Osteoblast (primary cell): ENCODE results near the gene ACTG2. TPM values are rescaled to one million over a fixed set of nuclear protein-coding genes. Genes with fewer than 3 reads are reported as not detected.
A peak's percentile ranks its signal among the peaks of the same experiment; 100 is the strongest.

ENCODE experiments used
- DNase-seq: peaks from one replicate; pipeline ENCODE4 v3.0.0; 2011; ENCODE audit warnings: low spot score, mixed read lengths; ENCODE audit not compliant: insufficient read length; ENCODE audit errors: missing footprints
- H2AFZ ChIP-seq: 2 replicates; pipeline ENCODE4 v1.6.0; 2011; ENCODE audit warnings: mild to moderate bottlenecking, low read length
- H3K27ac ChIP-seq: 2 replicates; pipeline ENCODE4 v1.5.1; 2011; ENCODE audit warnings: mild to moderate bottlenecking, low read depth, low read length, moderate library complexity
- H3K27me3 ChIP-seq: 2 replicates; pipeline ENCODE4 v1.6.0; 2012; ENCODE audit warnings: mild to moderate bottlenecking, control low read depth, inconsistent platforms, low read length, moderate library complexity; ENCODE audit not compliant: insufficient read depth
- H3K36me3 ChIP-seq: 2 replicates; pipeline ENCODE4 v1.5.1; 2011; ENCODE audit warnings: mild to moderate bottlenecking, low read length, control low read depth, moderate library complexity; ENCODE audit not compliant: insufficient read depth
- H3K4me1 ChIP-seq: 2 replicates; pipeline ENCODE4 v1.5.1; 2011; ENCODE audit warnings: mild to moderate bottlenecking, low read length, control low read depth, moderate library complexity; ENCODE audit not compliant: insufficient read depth
- H3K4me2 ChIP-seq: 2 replicates; pipeline ENCODE4 v1.6.0; 2011; ENCODE audit warnings: mild to moderate bottlenecking, low read length; ENCODE audit not compliant: insufficient read depth
- H3K4me3 ChIP-seq: fragments of 200-600 bp; sonication (generic); 3 replicates; pipeline ENCODE4 v1.5.1; 2012; ENCODE audit warnings: mild to moderate bottlenecking, low read length, inconsistent platforms; ENCODE audit not compliant: insufficient read depth
- H3K79me2 ChIP-seq: 2 replicates; pipeline ENCODE4 v1.6.0; 2012; ENCODE audit warnings: mild to moderate bottlenecking, low read length, control low read depth, inconsistent platforms; ENCODE audit not compliant: insufficient read depth
- H3K9me3 ChIP-seq: 2 replicates; pipeline ENCODE4 v1.5.1; 2011; ENCODE audit warnings: low read depth, low read length, control low read depth
- H4K20me1 ChIP-seq: 2 replicates; pipeline ENCODE4 v1.6.0; 2012; ENCODE audit warnings: mild to moderate bottlenecking, low read length, control low read depth; ENCODE audit not compliant: insufficient read depth
- total RNA-seq: library from RNA; depleted of rRNA; stranded (reverse); fragments of >200 nt; gene quantifications from 2 replicates; pipeline ENCODE4 v1.2.3, GENCODE V29; 2012
- TF ChIP-seq, protein P1 (sequence below): IDR thresholded peaks from 2 replicates; pipeline ENCODE4 v1.5.1; 2011; ENCODE audit warnings: mild to moderate bottlenecking, low read depth, low read length, moderate library complexity; ENCODE audit errors: extremely low read depth

ACTG2 gene
- total RNA-seq, 1 donor = 0.72 TPM

DNA sequence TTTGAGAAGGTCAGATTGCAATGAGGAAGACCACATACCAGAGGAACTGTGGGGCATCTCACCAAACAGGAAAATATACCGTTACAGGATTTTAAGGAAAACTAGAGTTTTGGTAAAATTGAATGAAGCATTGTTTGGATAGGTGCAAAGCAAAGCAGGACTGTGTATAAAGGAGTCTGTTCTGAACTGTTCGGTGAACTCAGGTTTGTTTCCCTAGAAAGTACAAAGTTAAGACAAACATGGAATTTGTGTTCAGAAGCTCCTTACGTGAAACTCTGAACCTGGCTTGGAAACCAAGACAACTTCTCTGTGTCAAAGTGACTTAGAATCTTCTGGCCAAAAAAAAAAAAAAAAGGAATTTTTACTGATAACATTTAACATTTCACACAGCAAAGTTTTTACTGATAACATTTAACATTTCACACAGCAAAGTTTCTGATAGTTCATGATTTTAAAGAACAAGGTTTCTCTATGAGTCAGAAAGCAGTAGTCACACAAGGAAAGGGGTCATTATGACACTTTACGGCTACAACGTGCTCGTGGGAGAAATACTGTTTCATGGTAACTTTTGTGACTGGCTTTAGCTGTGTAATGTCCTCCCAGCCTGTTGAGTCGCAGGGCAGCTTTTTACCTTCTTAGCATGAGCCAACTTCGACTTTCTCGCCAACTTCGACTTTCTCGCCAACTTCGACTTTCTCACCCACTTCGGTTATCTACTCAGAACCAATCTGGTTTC lies 70.7 kb downstream of the ACTG2 start:
- H3K4me2 ChIP-seq = no peak overlapping the region
- H3K4me3 ChIP-seq = no peak overlapping the region
- peaks cover 2% of the 10 kb centered on the region for H3K27me3 ChIP-seq
- H4K20me1 ChIP-seq = no peaks in the 10 kb centered on the region
- peaks cover 16% of the 10 kb centered on the region for H3K36me3 ChIP-seq
- DNase-seq = no peak
- no peaks in the 10 kb centered on the region for H3K79me2 ChIP-seq
- no peaks in the 10 kb centered on the region for H3K4me1 ChIP-seq
- no peaks in the 10 kb centered on the region for H3K9me3 ChIP-seq
- no peak overlapping the region for H2AFZ ChIP-seq
- no peak overlapping the region for H3K27ac ChIP-seq
- TF ChIP-seq, protein P1, sequence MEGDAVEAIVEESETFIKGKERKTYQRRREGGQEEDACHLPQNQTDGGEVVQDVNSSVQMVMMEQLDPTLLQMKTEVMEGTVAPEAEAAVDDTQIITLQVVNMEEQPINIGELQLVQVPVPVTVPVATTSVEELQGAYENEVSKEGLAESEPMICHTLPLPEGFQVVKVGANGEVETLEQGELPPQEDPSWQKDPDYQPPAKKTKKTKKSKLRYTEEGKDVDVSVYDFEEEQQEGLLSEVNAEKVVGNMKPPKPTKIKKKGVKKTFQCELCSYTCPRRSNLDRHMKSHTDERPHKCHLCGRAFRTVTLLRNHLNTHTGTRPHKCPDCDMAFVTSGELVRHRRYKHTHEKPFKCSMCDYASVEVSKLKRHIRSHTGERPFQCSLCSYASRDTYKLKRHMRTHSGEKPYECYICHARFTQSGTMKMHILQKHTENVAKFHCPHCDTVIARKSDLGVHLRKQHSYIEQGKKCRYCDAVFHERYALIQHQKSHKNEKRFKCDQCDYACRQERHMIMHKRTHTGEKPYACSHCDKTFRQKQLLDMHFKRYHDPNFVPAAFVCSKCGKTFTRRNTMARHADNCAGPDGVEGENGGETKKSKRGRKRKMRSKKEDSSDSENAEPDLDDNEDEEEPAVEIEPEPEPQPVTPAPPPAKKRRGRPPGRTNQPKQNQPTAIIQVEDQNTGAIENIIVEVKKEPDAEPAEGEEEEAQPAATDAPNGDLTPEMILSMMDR = no peak

DNA sequence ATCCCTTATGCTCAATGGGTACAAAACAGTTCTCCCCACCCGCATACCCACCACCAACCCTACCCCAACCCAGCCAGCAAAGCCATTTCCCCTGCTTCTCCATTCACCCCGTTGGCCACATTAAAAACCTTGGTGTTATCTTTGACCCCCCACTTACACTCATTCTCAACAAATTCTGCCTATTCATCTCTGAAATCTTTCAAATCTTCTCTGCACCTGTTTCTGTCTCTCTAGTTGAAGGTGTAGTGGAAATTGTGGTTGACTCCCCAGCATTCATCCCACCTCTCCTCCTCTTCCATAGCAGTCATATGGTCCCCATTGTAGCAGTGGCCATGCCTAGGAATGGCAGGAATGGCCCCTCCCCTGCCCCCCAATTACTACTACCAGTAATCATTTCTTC lies 71.4 kb downstream of the ACTG2 start:
- no peak for DNase-seq
- no peak overlapping the region for H3K4me3 ChIP-seq
- TF ChIP-seq, protein P1 = no peak
- no peaks in the 10 kb centered on the region for H4K20me1 ChIP-seq
- H3K9me3 ChIP-seq = no peaks in the 10 kb centered on the region
- no peaks in the 10 kb centered on the region for H3K4me1 ChIP-seq
- H3K36me3 ChIP-seq = peaks cover 10% of the 10 kb centered on the region
- H3K79me2 ChIP-seq = no peaks in the 10 kb centered on the region
- H3K27me3 ChIP-seq = peaks cover 2% of the 10 kb centered on the region
- no peak overlapping the region for H3K4me2 ChIP-seq
- no peak overlapping the region for H3K27ac ChIP-seq
- no peak overlapping the region for H2AFZ ChIP-seq

DNA sequence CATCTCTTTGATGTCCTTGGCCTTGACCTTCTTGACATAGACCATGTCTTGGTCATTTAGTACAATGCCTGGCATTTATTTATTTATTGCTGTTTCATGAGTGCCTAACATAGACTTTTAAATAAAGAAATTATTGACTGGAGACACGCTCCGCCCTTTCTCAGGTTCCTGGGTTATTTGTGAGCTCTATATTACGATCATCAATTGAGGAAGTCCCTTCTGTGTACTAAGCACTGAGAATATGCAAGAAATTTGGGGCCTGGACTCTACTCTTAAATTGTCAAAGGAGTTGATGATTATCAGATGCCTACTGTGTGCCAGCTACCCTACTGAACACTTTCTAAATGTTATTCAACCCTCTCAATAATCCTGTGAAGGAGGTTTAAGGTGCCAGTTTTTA lies 72.2 kb downstream of the ACTG2 start:
- H3K36me3 ChIP-seq = peaks cover 3% of the 10 kb centered on the region

DNA sequence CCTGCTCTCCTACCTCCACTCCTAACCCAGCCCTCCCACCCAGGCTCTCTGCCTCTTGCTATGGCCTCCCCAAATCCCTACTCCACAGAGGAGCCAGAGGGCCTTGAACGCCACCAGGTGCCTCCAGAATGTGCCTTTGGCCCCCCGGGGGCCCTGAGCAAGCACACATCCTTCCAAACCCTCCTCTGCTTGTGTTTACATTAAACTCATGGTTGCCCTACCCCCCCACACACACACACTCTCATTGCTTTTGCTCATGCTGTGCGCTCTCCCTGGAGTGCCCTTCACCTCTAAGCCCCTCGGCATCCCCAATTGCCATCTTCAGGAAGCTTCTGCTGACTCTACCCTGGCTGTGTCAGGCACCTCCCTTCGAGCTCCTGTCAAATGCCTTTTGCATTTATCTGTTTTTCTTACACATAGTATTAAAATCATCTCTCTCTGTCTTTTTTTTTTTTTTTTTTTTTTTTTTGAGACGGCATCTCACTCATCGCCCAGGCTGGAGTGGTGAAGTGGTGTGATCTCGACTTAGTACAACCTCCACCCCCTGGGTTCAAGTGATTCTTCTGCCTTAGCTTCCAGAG lies 75.6 kb downstream of the ACTG2 start:
- H3K79me2 ChIP-seq = no peaks in the 10 kb centered on the region
- H2AFZ ChIP-seq = no peak overlapping the region
- no peak for DNase-seq

More for the DNA sequence above, 72.2 kb downstream of the ACTG2 start:
- H4K20me1 ChIP-seq = no peaks in the 10 kb centered on the region
- no peak overlapping the region for H3K4me3 ChIP-seq
- peaks cover 2% of the 10 kb centered on the region for H3K27me3 ChIP-seq
- peak; percentile 51 for DNase-seq
- H3K79me2 ChIP-seq = no peaks in the 10 kb centered on the region
- H3K4me1 ChIP-seq = no peaks in the 10 kb centered on the region
- no peak overlapping the region for H2AFZ ChIP-seq
- H3K9me3 ChIP-seq = no peaks in the 10 kb centered on the region
- TF ChIP-seq, protein P1 = no peak
- no peak overlapping the region for H3K4me2 ChIP-seq
- no peak overlapping the region for H3K27ac ChIP-seq

More for the DNA sequence above, 75.6 kb downstream of the ACTG2 start:
- no peaks in the 10 kb centered on the region for H4K20me1 ChIP-seq
- H3K27me3 ChIP-seq = peaks cover 5% of the 10 kb centered on the region
- TF ChIP-seq, protein P1 = no peak
- H3K9me3 ChIP-seq = no peaks in the 10 kb centered on the region
- no peak overlapping the region for H3K4me2 ChIP-seq
- H3K4me1 ChIP-seq = peaks cover 6% of the 10 kb centered on the region
- no peak overlapping the region for H3K27ac ChIP-seq
- H3K4me3 ChIP-seq = no peak overlapping the region
- no peaks in the 10 kb centered on the region for H3K36me3 ChIP-seq
